WTC11 (cell line): ENCODE data around the gene TCF3.

ENCODE experiments used
- GABPB1 ChIP-seq: sonication (generic); formaldehyde crosslinking; IDR thresholded peaks from 2 replicates; pipeline ENCODE4 v1.8.1; 2023; ENCODE audit warnings: mild to moderate bottlenecking, missing genetic modification reagents
- SMAD3 ChIP-seq: sonication (generic); formaldehyde crosslinking; IDR thresholded peaks from 2 replicates; pipeline ENCODE4 v1.8.0; 2022; ENCODE audit warnings: missing genetic modification reagents, mild to moderate bottlenecking, borderline replicate concordance
- SP1 ChIP-seq: sonication (generic); formaldehyde crosslinking; conservative IDR thresholded peaks from 2 replicates; pipeline ENCODE4 v1.8.1; 2022; ENCODE audit warnings: missing genetic modification reagents
- ZNF121 ChIP-seq: sonication (generic); formaldehyde crosslinking; IDR thresholded peaks from 2 replicates; pipeline ENCODE4 v1.8.0; 2023; ENCODE audit warnings: missing genetic modification reagents
- ZNF232 ChIP-seq: sonication (generic); formaldehyde crosslinking; IDR thresholded peaks from 2 replicates; pipeline ENCODE4 v1.8.0; 2022; ENCODE audit warnings: mild to moderate bottlenecking, missing genetic modification reagents
- ZNF317 ChIP-seq: sonication (generic); formaldehyde crosslinking; IDR thresholded peaks from 2 replicates; pipeline ENCODE4 v1.8.1; 2023; ENCODE audit warnings: low read depth, mild to moderate bottlenecking, moderate library complexity, missing genetic modification reagents, borderline replicate concordance
- ZNF396 ChIP-seq: fragments of 250-450 bp; sonication (Bioruptor Pico); IDR thresholded peaks from 2 replicates; pipeline ENCODE4 v1.8.0; 2021; ENCODE audit warnings: mild to moderate bottlenecking, moderate library complexity, borderline replicate concordance
- TF ChIP-seq, protein P1 (sequence below): sonication (generic); formaldehyde crosslinking; IDR thresholded peaks from 2 replicates; pipeline ENCODE4 v1.8.1; 2023; ENCODE audit warnings: mild to moderate bottlenecking, missing genetic modification reagents
- TF ChIP-seq, protein P2 (sequence below): fragments of 200-600 bp; IDR thresholded peaks from 2 replicates; pipeline ENCODE4 v1.8.0; 2022; ENCODE audit warnings: antibody characterized with exemption
- TF ChIP-seq, protein P3 (sequence below): sonication (generic); formaldehyde crosslinking; IDR thresholded peaks from 2 replicates; pipeline ENCODE4 v1.8.1; 2023; ENCODE audit warnings: mild to moderate bottlenecking, missing genetic modification reagents, borderline replicate concordance
- TF ChIP-seq, protein P4 (sequence below): sonication (generic); formaldehyde crosslinking; IDR thresholded peaks from 2 replicates; pipeline ENCODE4 v1.8.0; 2022; ENCODE audit warnings: mild to moderate bottlenecking, missing genetic modification reagents
- TF ChIP-seq, protein P5 (sequence below): sonication (generic); formaldehyde crosslinking; IDR thresholded peaks from 2 replicates; pipeline ENCODE4 v1.8.1; 2023; ENCODE audit warnings: mild to moderate bottlenecking, missing genetic modification reagents, moderate library complexity
- TF ChIP-seq, protein P6 (sequence below): sonication (generic); formaldehyde crosslinking; IDR thresholded peaks from 2 replicates; pipeline ENCODE4 v1.8.1; 2022; ENCODE audit warnings: mild to moderate bottlenecking, moderate library complexity, missing genetic modification reagents
- TF ChIP-seq, protein P7 (sequence below): sonication (generic); formaldehyde crosslinking; IDR thresholded peaks from 2 replicates; pipeline ENCODE4 v1.8.0; 2022; ENCODE audit warnings: mild to moderate bottlenecking, missing genetic modification reagents

DNA sequence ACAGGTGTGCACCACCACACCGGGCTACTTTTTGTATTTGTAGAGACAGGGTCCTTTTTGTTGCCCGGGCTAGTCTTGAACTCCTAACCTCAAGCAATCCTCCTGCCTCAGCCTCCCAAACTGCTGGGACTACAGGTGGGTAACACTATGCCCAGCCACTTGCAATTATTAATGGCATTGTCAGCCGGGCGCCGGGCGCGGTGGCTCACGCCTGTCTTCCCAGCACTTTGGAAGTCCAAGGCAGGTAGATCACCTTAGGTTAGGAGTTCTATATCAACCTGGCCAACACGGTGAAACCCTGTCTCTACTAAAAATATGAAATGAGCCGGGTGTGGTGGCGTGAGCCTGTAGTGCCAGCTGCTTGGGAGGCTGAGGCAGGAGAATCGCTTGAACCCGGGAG lies 81.6 kb downstream of the TCF3 start:
- TF ChIP-seq, protein P1, sequence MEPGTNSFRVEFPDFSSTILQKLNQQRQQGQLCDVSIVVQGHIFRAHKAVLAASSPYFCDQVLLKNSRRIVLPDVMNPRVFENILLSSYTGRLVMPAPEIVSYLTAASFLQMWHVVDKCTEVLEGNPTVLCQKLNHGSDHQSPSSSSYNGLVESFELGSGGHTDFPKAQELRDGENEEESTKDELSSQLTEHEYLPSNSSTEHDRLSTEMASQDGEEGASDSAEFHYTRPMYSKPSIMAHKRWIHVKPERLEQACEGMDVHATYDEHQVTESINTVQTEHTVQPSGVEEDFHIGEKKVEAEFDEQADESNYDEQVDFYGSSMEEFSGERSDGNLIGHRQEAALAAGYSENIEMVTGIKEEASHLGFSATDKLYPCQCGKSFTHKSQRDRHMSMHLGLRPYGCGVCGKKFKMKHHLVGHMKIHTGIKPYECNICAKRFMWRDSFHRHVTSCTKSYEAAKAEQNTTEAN (CRISPR knock-in tag), result no peak
- TF ChIP-seq, protein P2, sequence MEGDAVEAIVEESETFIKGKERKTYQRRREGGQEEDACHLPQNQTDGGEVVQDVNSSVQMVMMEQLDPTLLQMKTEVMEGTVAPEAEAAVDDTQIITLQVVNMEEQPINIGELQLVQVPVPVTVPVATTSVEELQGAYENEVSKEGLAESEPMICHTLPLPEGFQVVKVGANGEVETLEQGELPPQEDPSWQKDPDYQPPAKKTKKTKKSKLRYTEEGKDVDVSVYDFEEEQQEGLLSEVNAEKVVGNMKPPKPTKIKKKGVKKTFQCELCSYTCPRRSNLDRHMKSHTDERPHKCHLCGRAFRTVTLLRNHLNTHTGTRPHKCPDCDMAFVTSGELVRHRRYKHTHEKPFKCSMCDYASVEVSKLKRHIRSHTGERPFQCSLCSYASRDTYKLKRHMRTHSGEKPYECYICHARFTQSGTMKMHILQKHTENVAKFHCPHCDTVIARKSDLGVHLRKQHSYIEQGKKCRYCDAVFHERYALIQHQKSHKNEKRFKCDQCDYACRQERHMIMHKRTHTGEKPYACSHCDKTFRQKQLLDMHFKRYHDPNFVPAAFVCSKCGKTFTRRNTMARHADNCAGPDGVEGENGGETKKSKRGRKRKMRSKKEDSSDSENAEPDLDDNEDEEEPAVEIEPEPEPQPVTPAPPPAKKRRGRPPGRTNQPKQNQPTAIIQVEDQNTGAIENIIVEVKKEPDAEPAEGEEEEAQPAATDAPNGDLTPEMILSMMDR, result no peak
- TF ChIP-seq, protein P3, sequence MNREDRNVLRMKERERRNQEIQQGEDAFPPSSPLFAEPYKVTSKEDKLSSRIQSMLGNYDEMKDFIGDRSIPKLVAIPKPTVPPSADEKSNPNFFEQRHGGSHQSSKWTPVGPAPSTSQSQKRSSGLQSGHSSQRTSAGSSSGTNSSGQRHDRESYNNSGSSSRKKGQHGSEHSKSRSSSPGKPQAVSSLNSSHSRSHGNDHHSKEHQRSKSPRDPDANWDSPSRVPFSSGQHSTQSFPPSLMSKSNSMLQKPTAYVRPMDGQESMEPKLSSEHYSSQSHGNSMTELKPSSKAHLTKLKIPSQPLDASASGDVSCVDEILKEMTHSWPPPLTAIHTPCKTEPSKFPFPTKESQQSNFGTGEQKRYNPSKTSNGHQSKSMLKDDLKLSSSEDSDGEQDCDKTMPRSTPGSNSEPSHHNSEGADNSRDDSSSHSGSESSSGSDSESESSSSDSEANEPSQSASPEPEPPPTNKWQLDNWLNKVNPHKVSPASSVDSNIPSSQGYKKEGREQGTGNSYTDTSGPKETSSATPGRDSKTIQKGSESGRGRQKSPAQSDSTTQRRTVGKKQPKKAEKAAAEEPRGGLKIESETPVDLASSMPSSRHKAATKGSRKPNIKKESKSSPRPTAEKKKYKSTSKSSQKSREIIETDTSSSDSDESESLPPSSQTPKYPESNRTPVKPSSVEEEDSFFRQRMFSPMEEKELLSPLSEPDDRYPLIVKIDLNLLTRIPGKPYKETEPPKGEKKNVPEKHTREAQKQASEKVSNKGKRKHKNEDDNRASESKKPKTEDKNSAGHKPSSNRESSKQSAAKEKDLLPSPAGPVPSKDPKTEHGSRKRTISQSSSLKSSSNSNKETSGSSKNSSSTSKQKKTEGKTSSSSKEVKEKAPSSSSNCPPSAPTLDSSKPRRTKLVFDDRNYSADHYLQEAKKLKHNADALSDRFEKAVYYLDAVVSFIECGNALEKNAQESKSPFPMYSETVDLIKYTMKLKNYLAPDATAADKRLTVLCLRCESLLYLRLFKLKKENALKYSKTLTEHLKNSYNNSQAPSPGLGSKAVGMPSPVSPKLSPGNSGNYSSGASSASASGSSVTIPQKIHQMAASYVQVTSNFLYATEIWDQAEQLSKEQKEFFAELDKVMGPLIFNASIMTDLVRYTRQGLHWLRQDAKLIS (CRISPR knock-in tag), result no peak
- TF ChIP-seq GABPB1, result no peak
- no peak for TF ChIP-seq ZNF396 (CRISPR knock-in tag)
- no peak for TF ChIP-seq ZNF121
- TF ChIP-seq, protein P4, sequence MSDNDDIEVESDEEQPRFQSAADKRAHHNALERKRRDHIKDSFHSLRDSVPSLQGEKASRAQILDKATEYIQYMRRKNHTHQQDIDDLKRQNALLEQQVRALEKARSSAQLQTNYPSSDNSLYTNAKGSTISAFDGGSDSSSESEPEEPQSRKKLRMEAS (CRISPR knock-in tag), result no peak
- TF ChIP-seq SP1 (CRISPR knock-in tag), result no peak
- TF ChIP-seq, protein P5, sequence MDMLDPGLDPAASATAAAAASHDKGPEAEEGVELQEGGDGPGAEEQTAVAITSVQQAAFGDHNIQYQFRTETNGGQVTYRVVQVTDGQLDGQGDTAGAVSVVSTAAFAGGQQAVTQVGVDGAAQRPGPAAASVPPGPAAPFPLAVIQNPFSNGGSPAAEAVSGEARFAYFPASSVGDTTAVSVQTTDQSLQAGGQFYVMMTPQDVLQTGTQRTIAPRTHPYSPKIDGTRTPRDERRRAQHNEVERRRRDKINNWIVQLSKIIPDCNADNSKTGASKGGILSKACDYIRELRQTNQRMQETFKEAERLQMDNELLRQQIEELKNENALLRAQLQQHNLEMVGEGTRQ (CRISPR knock-in tag), result no peak
- TF ChIP-seq, protein P6, sequence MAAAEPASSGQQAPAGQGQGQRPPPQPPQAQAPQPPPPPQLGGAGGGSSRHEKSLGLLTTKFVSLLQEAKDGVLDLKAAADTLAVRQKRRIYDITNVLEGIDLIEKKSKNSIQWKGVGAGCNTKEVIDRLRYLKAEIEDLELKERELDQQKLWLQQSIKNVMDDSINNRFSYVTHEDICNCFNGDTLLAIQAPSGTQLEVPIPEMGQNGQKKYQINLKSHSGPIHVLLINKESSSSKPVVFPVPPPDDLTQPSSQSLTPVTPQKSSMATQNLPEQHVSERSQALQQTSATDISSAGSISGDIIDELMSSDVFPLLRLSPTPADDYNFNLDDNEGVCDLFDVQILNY, result no peak
- no peak for TF ChIP-seq ZNF232
- no peak for TF ChIP-seq ZNF317
- no peak for TF ChIP-seq SMAD3 (CRISPR knock-in tag)
- TF ChIP-seq, protein P7, sequence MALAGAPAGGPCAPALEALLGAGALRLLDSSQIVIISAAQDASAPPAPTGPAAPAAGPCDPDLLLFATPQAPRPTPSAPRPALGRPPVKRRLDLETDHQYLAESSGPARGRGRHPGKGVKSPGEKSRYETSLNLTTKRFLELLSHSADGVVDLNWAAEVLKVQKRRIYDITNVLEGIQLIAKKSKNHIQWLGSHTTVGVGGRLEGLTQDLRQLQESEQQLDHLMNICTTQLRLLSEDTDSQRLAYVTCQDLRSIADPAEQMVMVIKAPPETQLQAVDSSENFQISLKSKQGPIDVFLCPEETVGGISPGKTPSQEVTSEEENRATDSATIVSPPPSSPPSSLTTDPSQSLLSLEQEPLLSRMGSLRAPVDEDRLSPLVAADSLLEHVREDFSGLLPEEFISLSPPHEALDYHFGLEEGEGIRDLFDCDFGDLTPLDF (CRISPR knock-in tag), result no peak
